ENCODE results near the gene PLCG1. TPM values are rescaled to one million over a fixed set of nuclear protein-coding genes. Genes with fewer than 3 reads are reported as not detected.

The PLCG1 gene
- total and polyA plus RNA-seq, 2 experiments from 2014 or later, result 27.4 to 206 TPM

DNA sequence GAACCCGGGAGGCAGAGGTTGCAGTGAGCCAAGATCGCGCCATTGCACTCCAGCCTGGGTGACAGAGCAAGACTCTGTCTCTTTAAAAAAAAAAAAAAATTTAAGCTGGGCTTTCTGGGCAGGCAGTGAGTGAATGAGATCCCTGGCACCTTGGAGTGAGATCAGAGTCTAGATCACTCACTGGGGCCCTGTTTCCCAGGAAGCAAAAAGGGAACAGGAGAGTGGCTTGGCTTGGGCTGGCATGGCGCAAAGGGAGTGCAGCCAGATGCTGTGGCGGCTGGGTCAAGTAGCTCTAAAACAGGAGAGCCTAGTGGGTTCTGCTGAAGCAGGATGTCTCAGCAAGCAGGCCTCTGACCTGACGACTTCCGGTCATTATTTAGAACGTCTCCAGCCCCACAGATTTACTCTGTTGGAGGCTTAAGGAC, 10.4 kb downstream of the PLCG1 start (continued):
- TF ChIP-seq, protein P1, sequence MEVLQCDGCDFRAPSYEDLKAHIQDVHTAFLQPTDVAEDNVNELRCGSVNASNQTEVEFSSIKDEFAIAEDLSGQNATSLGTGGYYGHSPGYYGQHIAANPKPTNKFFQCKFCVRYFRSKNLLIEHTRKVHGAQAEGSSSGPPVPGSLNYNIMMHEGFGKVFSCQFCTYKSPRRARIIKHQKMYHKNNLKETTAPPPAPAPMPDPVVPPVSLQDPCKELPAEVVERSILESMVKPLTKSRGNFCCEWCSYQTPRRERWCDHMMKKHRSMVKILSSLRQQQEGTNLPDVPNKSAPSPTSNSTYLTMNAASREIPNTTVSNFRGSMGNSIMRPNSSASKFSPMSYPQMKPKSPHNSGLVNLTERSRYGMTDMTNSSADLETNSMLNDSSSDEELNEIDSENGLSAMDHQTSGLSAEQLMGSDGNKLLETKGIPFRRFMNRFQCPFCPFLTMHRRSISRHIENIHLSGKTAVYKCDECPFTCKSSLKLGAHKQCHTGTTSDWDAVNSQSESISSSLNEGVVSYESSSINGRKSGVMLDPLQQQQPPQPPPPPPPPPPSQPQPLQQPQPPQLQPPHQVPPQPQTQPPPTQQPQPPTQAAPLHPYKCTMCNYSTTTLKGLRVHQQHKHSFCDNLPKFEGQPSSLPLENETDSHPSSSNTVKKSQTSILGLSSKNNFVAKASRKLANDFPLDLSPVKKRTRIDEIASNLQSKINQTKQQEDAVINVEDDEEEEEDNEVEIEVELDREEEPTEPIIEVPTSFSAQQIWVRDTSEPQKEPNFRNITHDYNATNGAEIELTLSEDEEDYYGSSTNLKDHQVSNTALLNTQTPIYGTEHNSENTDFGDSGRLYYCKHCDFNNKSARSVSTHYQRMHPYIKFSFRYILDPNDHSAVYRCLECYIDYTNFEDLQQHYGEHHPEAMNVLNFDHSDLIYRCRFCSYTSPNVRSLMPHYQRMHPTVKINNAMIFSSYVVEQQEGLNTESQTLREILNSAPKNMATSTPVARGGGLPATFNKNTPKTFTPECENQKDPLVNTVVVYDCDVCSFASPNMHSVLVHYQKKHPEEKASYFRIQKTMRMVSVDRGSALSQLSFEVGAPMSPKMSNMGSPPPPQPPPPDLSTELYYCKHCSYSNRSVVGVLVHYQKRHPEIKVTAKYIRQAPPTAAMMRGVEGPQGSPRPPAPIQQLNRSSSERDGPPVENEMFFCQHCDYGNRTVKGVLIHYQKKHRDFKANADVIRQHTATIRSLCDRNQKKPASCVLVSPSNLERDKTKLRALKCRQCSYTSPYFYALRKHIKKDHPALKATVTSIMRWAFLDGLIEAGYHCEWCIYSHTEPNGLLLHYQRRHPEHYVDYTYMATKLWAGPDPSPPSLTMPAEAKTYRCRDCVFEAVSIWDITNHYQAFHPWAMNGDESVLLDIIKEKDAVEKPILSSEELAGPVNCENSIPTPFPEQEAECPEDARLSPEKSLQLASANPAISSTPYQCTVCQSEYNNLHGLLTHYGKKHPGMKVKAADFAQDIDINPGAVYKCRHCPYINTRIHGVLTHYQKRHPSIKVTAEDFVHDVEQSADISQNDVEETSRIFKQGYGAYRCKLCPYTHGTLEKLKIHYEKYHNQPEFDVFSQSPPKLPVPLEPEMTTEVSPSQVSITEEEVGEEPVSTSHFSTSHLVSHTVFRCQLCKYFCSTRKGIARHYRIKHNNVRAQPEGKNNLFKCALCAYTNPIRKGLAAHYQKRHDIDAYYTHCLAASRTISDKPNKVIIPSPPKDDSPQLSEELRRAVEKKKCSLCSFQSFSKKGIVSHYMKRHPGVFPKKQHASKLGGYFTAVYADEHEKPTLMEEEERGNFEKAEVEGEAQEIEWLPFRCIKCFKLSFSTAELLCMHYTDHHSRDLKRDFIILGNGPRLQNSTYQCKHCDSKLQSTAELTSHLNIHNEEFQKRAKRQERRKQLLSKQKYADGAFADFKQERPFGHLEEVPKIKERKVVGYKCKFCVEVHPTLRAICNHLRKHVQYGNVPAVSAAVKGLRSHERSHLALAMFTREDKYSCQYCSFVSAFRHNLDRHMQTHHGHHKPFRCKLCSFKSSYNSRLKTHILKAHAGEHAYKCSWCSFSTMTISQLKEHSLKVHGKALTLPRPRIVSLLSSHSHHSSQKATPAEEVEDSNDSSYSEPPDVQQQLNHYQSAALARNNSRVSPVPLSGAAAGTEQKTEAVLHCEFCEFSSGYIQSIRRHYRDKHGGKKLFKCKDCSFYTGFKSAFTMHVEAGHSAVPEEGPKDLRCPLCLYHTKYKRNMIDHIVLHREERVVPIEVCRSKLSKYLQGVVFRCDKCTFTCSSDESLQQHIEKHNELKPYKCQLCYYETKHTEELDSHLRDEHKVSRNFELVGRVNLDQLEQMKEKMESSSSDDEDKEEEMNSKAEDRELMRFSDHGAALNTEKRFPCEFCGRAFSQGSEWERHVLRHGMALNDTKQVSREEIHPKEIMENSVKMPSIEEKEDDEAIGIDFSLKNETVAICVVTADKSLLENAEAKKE (CRISPR knock-in tag; IDR thresholded peaks at IDR 0.05), result no peak

- peaks cover 1% of the 10 kb centered on the region for H3K27me3 Mint-ChIP-seq (ENCODE audit: insufficient read depth, low read depth, poor library complexity)
- Histone ChIP-seq H3K4me1 (ENCODE audit: insufficient read depth) (peaks cover 11% of the 10 kb centered on the region), H3K4me2 (no peak overlapping the region), H3K36me3 (ENCODE audit: insufficient read depth) (no peaks in the 10 kb centered on the region), H3K9me2 (ENCODE audit: insufficient read depth) (no peaks in the 10 kb centered on the region), H3K27ac (ENCODE audit: low read depth) (no peak overlapping the region), H4K20me1 (replicated peaks; ENCODE audit: insufficient read depth) (peaks cover 84% of the 10 kb centered on the region), H3K4me3 (no peak overlapping the region), H3F3A (replicated peaks; ENCODE audit: low read depth) (no peaks in the 10 kb centered on the region), H3K27me3 (ENCODE audit: insufficient read depth) (no peaks in the 10 kb centered on the region), H3K79me2 (replicated peaks; ENCODE audit: insufficient read depth) (peaks cover 100% of the 10 kb centered on the region), H2AFZ (no peak overlapping the region)
- DNase-seq (ENCODE audit: low spot score), result no peak
- H3K4me3 Mint-ChIP-seq, result no peak overlapping the region
- no peak for ATAC-seq
- no peak for TF ChIP-seq NANOG (IDR thresholded peaks at IDR 0.05; ENCODE audit: borderline replicate concordance)
- TF ChIP-seq JUNB (IDR thresholded peaks at IDR 0.05; ENCODE audit: unreplicated experiment), result no peak
- TF ChIP-seq, protein P1 (CRISPR knock-in tag; IDR thresholded peaks at IDR 0.05), result no peak
- no peak for TF ChIP-seq POLR2AphosphoS5 (IDR thresholded peaks at IDR 0.05; ENCODE audit: low read depth)
- TF ChIP-seq, protein P2, sequence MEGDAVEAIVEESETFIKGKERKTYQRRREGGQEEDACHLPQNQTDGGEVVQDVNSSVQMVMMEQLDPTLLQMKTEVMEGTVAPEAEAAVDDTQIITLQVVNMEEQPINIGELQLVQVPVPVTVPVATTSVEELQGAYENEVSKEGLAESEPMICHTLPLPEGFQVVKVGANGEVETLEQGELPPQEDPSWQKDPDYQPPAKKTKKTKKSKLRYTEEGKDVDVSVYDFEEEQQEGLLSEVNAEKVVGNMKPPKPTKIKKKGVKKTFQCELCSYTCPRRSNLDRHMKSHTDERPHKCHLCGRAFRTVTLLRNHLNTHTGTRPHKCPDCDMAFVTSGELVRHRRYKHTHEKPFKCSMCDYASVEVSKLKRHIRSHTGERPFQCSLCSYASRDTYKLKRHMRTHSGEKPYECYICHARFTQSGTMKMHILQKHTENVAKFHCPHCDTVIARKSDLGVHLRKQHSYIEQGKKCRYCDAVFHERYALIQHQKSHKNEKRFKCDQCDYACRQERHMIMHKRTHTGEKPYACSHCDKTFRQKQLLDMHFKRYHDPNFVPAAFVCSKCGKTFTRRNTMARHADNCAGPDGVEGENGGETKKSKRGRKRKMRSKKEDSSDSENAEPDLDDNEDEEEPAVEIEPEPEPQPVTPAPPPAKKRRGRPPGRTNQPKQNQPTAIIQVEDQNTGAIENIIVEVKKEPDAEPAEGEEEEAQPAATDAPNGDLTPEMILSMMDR (conservative IDR thresholded peaks at IDR 0.05; ENCODE audit: low read depth in 2 of 2), result no peak
- TF ChIP-seq EZH2phosphoT487 (IDR thresholded peaks at IDR 0.05; ENCODE audit: unreplicated experiment), result no peak
- TF ChIP-seq ZNF114 (CRISPR knock-in tag; IDR thresholded peaks at IDR 0.05), result no peak
- TF ChIP-seq ZNF331 (CRISPR knock-in tag; IDR thresholded peaks at IDR 0.05; ENCODE audit: low read depth), result no peak
- H3K4me1 Mint-ChIP-seq, result peaks cover 34% of the 10 kb centered on the region
- H3K36me3 Mint-ChIP-seq (ENCODE audit: low read depth), result peaks cover 20% of the 10 kb centered on the region
- H3K9me3 Mint-ChIP-seq, result no peaks in the 10 kb centered on the region
- no peak overlapping the region for H3K27ac Mint-ChIP-seq
These were observed 11.6 kb downstream of the PLCG1 start for GRCh38 chr20:41148942-41149341.

Data from GM23338 (cell line).